ENCODE results near the gene TESK2. TPM values are rescaled to one million over a fixed set of nuclear protein-coding genes. Genes with fewer than 3 reads are reported as not detected.

TESK2 gene
- total and polyA plus RNA-seq, 11 donors, result 0.50 to 4.7 (median 1.5) TPM

- ATAC-seq (no peak), DNase-seq (no peak)
- Histone ChIP-seq H3K9me3 (no peaks in the 10 kb centered on the region), H3K4me1 (peaks cover 0 to 4% (median 0%) of the 10 kb centered on the region in 12 donors), H3K27me3 (no peaks in the 10 kb centered on the region), H3K36me3 (no peaks in the 10 kb centered on the region), H3K27ac (no peak overlapping the region), H3K4me3 (no peak overlapping the region)
- TF ChIP-seq CTCF (IDR thresholded peaks at IDR 0.05), result no peak
- no peak for TF ChIP-seq POLR2A (IDR thresholded peaks at IDR 0.05)
- intact Hi-C loops (cut with DNase I), result no loop called here
- WGBS, 4 donors, result 81 to 93% (median 86%) methylated on average over 2 of the region's 2 CpGs
Observed at GRCh38 chr1:45381243-45381642, 109.7 kb downstream of the TESK2 start.

- ATAC-seq, result no peak
- Histone ChIP-seq H3K9me3 (no peaks in the 10 kb centered on the region), H3K36me3 (no peaks in the 10 kb centered on the region), H3K27me3 (no peaks in the 10 kb centered on the region), H3K4me1 (peaks cover 0 to 9% (median 0%) of the 10 kb centered on the region in 12 donors), H3K27ac (no peak overlapping the region), H3K4me3 (no peak overlapping the region)
- no peak for DNase-seq
- intact Hi-C loops (cut with DNase I), result no loop called here
- TF ChIP-seq POLR2A (IDR thresholded peaks at IDR 0.05) (no peak), CTCF (IDR thresholded peaks at IDR 0.05) (no peak)
- WGBS, 4 donors, result 85 to 91% (median 89%) methylated on average over 1 of the region's 1 CpG
Observed at GRCh38 chr1:45380730-45381129, 110.2 kb downstream of the TESK2 start.

- H3K4me3 ChIP-seq, result no peak overlapping the region
- WGBS, 4 donors, result 93 to 98% (median 97%) methylated on average over 4 of the region's 4 CpGs
- DNase-seq (no peak), ATAC-seq (no peak)
- no peak overlapping the region for H3K27ac ChIP-seq
- no peaks in the 10 kb centered on the region for H3K27me3 ChIP-seq
- intact Hi-C loops (cut with DNase I), result no loop called here
- H3K9me3 ChIP-seq, result no peaks in the 10 kb centered on the region
- H3K4me1 ChIP-seq, result peaks cover 0 to 13% (median 0%) of the 10 kb centered on the region in 12 donors
- no peaks in the 10 kb centered on the region for H3K36me3 ChIP-seq
- TF ChIP-seq POLR2A (IDR thresholded peaks at IDR 0.05) (no peak), CTCF (IDR thresholded peaks at IDR 0.05) (no peak)
Observed at GRCh38 chr1:45380125-45380524, 110.8 kb downstream of the TESK2 start.

GRCh38 chr1:45379524-45379923, 111.4 kb downstream of the TESK2 start:
- TF ChIP-seq POLR2A (IDR thresholded peaks at IDR 0.05) (no peak), CTCF (IDR thresholded peaks at IDR 0.05) (no peak)
- DNase-seq (no peak), ATAC-seq (no peak)
- WGBS, 4 donors, result 93 to 97% (median 96%) methylated on average over 6 of the region's 6 CpGs
- Histone ChIP-seq H3K27me3 (no peaks in the 10 kb centered on the region), H3K27ac (no peak overlapping the region), H3K4me3 (no peak overlapping the region), H3K9me3 (no peaks in the 10 kb centered on the region), H3K36me3 (no peaks in the 10 kb centered on the region), H3K4me1 (peaks cover 0 to 15% (median 0%) of the 10 kb centered on the region in 12 donors)
- intact Hi-C loops (cut with DNase I), result no loop called here

Data from heart left ventricle (tissue), 16 donors.